Ureter (tissue), 1 donor: ENCODE data around the gene SLC25A53. TPM values are rescaled to one million over a fixed set of nuclear protein-coding genes. Genes with fewer than 3 reads are reported as not detected.
"Not testable (repeated sequence)": the region's sequence is repeated elsewhere in the genome, so short reads cannot be mapped to it uniquely, and the experiment has no call there.

Experiments used
- DNase-seq: peaks from one replicate; pipeline ENCODE4 v3.0.0-alpha.2; 2020; ENCODE audit warnings: low spot score
- total RNA-seq: library from RNA; stranded (reverse); gene quantifications from one replicate; pipeline ENCODE4 v1.2.4, GENCODE V29; 2023
- donor health status: DM: yes; HTN: yes; CAD: no.

The SLC25A53 gene
- total RNA-seq, 1 donor from 2014 or later, result 14.9 TPM

DNA sequence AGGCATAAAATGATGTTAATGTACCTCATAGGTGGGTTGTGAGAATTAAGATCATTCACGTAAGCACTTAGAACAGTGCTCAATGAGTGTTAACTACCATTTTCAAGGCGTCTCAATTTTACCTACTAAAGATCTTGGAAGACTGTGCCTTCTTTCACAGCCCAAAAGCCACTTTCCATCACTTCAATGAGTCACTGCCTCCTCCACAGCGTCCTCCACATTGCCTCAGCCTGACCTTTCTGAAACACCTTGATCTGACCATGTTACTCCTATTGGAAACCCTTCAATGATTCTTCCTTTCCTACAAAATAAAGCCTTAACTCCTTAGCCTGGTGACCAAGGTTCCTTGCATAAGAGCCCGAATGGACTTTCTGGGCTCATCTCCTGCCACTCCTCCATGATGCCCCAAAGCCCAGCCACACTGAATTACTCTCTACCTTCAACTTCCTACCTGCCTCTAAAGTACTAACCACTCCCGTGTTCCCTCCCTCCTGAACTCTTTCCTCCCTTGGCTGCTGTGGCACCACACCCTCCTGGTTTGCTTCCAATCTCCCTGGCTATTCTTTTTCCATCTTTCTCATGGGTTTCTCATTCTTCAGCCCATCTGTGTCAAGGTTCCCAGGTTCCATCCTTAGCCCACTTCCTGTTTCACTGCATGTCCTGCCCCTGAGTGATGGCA lies 22.1 kb downstream of the SLC25A53 start:
- DNase-seq, result no peak

DNA sequence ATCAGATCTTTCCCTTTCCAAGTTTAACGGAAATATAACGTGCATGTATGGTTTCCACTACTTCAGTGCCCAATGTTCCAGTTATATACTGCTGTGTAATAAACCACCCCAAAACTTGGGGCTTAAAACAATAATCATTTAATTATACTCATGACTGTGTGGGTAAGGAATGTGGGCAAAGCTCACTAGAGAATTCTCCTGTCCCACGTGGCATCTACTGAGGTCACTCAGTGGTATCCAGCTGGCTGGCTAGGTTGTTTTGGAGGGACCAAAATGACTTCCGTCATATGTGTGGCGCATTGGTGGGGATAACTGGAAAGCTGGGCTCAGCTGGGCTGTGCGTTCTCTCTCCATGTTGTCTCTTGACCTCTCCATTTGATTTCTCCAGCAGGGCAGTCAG lies 26.0 kb downstream of the SLC25A53 start:
- DNase-seq, result no peak

DNA sequence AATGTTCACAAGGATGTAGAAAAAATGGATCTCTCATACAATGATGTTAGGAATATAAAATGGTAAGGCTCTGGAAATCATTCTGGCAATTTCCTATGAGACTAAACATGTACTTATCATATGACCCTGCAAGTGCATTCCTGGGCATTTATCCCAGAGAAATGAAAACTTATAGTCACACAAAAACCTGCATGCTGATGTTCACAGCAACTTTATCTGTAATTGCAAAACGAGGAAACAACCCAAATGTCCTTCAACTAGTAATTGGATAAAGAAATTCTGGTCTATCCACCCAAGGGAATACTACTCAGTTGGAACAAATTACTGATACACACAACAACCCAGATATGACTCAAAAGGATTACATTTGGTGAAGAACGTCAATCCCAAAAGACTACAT lies 30.0 kb downstream of the SLC25A53 start:
- no peak for DNase-seq

DNA sequence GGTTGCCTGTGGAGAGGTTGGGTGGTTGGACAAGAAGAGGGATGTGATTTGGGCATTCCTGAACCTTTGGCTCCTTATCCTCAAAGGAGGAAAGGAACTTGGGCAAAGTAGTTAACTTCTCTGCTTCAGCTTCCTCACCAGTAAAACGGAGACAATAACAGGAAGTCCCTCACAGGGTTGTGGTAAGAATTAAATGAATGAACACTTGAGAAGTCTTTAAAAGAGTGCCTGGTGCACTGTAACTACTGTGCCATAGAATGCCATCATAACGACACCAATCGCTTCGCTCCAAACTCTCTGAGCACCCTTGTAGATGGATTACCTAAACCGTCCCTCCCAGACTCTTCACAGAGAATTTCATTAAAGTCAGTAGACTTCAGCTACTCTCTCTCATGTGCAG lies 34.0 kb downstream of the SLC25A53 start:
- no peak for DNase-seq

DNA sequence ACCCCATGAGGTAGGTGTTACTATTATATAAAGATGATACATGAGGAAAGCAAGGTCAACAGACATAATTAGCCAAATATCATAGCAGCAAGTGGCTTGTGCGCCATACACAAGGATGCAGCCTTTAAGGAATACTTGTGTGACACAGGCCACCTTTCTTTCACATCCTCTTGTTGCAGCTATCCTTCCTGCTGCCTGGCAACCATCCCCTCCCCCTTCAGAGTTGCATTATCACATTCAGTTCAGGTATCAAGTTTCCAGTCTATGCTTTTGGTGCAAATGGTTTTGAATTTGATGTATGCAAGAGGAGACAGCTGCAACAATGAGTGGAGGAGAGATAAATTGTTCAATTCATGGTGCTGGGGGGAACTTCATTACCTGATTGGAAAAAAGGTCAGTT lies 38.0 kb downstream of the SLC25A53 start:
- no peak for DNase-seq

DNA sequence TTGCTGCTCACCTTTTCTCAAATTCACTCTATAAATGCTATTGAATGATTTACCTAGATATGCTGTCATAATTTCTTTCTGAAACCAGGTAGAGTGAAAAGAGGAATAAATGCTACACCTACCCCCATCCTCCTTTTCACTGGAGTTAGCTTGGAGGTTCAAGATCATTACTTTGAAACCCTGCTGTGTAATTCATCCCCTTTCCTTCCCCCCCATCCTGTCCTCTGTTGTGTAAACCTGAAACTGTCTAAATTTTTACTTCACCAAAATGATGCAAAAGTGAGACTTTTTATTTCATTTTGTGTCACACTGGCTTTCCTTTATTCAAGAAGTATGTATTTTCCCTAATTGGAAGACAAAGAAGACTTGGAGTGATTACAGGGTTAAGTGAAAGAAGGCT lies 39.0 kb downstream of the SLC25A53 start:
- no peak for DNase-seq

DNA sequence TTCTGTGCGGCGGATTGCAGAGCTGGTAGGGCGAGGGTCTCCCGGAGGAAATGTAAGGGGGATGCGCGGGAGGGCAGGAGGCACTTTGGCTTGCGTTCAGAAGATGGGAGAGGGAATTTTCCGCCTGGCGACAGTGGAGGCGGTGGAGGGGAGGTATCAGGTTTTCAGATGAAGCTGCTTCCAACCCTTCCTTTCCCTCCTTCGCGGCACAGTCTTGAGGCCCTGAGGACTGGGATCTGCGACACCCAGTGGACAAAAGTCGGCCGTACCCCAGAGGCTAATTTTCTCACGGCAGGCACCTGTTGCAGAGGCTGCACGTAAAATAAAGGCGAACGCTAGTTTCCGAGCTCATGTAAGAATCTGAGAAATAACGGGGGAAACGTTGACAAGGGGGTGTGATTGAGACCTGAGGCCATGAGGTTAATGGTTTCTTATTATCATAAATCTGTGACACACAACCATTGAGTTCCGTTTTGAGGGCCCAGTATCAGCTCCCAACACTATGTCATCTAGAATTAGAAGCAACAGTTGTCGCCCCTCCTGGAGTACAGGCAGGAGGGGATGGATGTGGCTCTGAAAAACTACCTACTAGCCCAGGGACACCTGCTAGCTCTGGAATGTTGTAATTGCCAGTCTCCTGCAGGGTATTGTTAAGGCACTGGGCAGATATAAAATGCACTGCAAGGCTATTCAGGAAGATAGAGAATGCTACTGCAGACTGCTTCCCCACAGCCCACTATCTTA lies 43.4 kb downstream of the SLC25A53 start:
- peak; percentile 72 for DNase-seq

DNA sequence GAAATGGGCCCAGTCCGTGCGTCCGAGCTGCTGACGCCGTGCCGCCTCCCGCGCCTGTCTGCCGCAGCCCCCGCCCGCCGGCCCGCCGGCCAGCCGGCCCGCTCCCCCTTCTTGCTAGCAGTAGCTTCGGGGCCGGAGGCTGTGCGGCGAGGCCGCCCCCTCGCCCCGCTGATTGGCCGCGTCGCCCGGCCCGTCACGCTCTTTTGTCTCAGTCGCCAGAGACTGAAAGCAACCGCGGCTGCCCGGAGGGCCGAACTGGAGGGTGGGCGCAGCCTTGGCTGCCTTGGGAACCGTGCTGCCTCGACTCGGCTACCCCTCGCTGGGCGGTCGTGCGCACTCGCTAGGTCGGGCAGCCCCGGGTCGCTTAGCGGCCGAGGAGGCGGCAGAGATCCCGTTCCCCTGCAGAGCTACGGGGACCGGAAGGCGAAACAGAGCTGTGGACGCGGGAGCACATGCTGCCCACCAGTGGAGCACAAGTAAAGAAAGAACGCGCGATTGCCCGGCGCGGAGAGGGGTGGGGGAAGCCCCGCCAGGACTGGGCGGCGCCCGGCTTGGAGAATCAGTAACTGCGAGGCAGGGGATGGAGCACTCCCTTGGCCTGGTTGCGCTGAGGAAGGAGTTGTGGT lies 44.4 kb downstream of the SLC25A53 start, which contains the start of gene ZCCHC18:
Gene ZCCHC18 (plus strand): TSS at position 198 of the 626 bp plus-strand sequence. CDS start 1,589 bp downstream, outside the sequence.
- DNase-seq, result peak; percentile 45

DNA sequence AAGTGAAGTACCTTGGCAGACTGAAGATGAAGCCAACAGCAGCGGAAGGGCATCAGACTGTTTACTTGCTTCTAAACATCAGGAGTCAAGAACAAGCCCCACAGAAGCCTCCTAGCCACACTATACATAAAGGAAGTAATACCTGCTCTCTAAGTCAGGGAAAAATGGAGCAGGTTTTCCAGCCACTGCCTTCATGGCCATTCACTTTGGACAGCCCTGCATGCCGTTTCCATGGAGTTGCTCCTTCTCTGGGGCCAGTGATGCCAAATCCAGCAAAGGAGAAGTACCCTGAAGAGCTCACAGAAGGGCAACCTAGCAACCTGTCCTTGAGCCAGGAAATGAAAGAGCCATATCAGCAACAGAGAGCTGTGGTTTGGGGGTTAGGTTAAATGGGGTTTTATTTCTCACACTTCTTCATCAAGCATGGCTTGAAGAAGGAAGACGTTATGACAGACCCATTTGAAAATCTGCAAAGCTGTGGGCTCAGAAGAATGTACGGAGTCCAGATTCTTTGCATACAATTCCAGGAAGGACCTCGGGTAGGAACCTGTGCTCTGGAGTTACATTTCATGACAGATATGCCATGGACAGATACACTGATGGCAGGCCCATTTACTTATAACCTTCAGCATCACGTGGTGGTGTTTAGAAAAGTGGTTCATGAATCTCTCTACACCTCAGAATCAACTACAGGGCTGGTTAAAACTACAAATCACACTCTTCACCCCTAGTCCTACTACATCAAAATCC lies 46.1 kb downstream of the SLC25A53 start:
- DNase-seq, result not testable (repeated sequence)

DNA sequence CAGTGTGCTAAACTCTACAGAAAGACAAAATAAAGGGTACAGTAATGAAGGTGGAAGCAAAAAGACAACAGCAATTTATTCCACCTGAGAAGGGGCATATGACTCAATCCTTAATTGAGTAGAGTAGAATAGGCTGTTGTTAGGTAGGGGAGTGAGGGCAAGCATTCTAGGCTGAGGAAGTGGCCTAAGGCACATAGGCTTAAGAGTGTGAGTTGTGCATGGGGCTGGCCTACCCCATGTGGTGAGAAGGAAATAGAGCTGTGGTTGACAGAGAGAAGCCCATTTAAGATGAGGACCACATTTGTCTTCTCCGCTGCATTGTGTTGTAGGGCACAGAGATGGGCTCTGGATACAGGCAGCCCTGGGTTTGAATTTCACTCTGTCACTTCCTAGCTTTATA lies 47.9 kb downstream of the SLC25A53 start:
- no peak for DNase-seq

DNA sequence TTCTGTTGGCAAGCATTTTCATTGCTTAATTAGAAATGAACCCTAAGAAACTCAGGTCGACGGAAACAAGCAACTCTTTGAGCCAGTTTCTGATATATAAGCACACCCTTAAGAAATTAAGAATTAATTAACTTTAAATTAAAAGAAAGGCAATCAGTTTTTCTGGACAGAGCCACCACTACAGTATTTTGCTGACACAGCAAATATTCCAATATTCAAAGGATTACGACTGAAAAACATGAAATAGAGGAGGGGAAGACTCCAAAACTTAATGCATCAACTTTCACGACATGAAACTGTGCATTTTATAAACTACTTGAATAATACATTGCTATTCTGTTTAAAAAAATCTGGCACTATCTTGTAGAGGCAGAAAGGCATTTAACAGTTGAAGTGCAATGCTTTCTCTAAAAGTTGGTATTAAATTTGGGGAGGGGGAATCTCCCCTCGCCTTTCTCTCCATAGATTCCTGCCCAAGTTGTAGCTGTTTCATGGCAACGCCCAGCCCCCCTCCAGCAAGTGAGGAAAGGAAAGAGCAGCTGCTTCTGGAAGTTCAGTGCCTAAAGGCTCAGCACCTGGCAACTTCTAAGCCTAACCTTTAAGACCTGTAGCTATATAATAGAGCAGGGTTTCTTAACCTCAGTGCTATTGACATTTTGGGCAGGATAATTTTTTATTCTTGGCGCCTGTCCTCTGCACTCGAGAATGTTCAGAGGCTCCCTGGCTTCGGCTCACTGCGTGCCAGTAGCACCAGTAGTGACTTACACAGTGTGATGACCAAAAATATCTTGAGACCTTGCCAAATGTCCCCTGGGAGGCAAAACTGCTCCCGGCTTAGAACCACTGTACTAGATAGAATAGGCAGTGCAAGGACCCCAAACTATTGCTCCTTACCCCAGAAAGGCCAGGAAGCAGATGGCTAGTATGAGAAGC lies 51.2 kb downstream of the SLC25A53 start:
- DNase-seq, result no peak

DNA sequence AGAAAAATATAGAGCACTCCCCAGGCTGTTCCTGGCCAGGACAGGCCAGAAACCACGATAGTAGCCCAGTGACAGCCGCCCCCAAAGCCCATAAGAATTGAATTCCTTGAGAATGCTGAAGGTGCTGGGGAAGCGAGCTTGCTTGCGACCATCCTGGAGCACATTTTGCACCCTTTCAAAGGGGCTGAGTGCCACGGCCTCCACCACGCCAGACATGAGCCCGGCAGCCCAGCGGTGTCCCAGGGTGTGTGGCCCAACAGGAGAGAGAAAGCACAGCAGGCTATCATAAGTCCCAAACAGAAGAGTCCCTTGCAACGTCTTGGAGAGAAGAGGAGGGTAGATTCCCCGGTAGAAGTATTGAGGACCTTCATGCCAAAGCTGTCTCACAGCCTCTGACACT lies 52.1 kb downstream of the SLC25A53 start:
- no peak for DNase-seq

DNA sequence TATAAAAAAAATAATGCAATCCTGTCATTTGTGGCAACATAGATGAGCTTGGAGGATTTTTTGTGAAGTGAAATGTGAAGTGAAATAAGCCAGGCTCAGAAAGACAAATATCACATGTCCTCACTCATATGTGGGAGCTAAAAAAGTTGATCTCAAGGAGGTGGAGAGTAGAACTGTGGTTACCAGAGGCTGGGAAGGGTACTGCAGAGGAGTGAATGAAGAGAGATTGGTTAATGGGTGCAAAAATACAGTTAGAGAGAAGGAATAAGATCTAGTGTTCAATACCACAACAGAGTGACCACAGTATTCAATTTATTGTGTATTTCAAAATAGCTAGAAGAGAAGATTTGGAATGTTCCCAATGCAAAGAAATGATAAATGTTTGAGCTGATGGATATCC lies 57.9 kb downstream of the SLC25A53 start:
- no peak for DNase-seq

DNA sequence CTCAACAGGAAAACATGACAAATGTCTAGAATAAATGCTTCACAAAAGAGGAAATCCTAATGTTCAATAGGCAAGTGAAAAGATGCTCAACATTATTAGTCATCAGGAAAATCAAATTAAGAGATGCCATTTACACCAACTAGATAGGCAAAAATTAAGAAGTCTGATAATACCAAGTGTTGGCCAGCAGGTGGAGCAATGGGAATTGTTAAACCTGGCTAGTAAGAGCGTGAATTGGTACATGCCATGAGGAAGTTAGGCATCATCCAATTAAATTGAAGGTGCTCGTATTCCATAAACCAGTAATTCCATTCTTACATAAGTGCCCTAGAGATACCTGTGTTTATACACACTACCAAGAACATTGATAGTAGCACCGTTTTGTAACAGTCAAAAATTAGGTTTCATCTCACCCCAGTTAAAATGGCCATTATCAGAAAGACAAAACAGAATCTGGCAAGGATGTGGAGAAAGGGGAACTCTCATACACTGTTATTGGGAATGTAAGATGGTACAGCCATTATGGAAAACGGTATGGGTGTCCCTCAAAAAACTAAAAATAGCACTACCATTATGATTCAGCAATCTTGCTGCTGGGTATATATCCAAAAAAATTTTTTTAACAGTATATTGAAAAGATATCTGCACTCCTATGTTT lies 58.5 kb downstream of the SLC25A53 start:
- DNase-seq, result peak; percentile 52

DNA sequence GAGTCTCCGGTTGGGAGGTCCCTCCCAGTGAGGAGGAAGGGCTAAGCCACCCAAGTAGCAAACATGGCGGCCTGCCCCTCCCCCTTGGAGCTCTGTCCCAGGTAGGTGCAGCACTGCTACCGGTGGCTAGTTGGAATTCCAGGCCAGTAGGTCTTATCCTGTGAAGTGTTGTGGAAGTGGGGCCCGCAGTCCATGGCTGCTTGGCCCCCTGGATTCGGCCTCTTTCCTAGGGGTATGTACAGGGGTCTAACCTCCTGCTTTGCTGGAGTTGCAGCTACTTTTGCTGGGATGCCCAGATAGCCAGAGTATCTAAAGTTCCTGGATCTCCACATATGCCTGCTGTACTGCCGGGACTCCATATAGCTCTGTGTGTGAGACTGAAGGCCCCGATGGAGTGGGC lies 70.9 kb downstream of the SLC25A53 start:
- DNase-seq, result no peak

DNA sequence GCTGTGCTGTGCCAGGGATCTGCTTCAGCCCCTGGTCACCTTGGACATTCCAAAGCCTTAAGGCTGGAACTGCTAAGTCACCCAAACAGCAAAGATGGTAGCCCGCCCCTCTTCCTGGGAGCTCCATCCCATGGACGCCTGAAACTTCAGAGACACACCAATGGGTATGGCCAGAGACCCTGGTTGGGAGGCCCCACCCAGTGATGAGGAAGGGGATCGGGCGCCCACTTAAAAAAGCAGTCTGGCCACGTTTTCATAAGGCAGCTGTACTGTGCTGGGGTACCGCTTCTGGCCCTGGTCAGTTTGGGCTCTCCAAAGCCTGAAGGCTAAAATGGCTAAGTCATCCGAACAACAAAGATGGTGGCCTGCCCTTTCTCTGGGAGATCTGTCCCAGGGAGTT lies 71.3 kb downstream of the SLC25A53 start:
- DNase-seq, result no peak

DNA sequence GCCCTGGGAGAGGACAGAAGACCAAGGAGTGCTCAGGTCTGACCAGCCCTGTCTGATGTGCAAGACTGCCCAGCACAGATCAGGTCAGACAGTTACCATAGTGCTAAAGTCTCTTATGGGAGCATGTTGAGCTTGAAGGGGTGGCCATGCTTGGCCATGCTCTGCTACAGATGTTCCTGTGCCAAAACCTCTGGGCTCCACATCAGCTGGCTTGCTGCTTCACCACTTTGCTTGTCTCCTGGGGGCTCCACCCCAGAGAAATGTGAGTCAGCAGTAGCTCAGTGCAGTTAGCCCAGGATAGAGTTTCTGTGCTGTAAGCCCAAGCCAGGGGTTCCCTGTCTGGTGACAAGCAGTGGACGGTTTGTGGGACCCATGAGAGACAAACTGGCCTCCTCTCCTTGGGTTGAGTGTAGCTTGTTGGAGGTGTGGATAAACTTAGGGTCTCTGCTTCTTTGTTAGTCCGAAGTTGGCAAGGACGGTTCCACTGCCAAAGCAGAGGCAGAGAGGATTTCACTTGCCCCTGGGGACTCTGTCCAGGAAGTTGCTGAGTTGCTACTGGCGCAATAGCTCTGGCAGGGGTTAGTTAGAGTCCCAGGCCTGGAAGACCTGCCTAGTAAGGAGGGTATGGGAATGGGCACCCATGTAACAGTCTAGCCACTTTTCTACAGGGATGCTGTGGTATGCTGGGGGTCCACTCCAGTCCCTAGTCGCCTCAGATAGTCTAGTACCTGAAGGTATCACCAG lies 72.1 kb downstream of the SLC25A53 start:
- no peak for DNase-seq

DNA sequence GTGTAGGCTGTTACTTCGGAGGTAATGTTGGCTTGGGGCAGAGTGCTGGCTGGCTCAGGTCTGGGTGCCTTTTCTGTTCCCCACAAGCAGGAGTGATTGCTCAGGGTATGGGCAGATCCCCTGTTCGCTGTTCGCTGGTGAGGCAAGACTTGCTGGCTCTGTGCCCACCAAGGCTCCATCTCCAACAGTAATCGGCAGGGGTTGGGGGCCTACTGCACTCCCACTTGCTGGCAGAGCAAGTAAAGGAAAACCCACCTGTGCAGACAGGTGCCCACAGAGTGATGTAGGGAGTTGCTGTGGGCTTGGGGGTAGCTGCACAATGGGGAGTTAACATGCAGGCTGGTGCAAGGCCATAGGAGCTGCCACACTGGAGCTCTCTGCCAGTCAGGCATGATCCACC lies 72.7 kb downstream of the SLC25A53 start:
- no peak for DNase-seq

DNA sequence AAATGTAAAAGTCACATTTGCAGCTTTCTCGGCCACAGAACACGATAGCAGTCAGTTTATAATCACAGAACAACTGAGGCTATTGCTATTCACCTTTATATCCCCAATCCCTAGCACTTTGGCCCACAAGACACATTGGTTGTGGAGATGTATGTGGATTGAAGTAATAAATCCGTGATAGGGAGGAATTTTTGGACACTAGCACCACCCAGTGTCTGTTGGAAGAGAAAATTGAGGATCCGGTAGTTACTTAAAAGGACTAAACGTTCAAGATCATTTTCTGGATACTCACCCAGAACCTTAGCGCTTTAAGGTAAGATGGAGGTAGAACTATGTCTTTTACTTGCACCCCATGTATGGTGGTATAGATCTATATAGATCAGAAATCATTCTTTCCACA lies 79.0 kb downstream of the SLC25A53 start:
- DNase-seq, result not testable (repeated sequence)
